Hippocampal formation (tissue), 2 donors: Measurements from ENCODE around the gene HSPA12A.

ENCODE experiments used
- DNase-seq, 2 donors: peaks; one replicate each; lab custom pipeline; 2025; lab: John Stamatoyannopoulos, UW

HSPA12A gene

DNA sequence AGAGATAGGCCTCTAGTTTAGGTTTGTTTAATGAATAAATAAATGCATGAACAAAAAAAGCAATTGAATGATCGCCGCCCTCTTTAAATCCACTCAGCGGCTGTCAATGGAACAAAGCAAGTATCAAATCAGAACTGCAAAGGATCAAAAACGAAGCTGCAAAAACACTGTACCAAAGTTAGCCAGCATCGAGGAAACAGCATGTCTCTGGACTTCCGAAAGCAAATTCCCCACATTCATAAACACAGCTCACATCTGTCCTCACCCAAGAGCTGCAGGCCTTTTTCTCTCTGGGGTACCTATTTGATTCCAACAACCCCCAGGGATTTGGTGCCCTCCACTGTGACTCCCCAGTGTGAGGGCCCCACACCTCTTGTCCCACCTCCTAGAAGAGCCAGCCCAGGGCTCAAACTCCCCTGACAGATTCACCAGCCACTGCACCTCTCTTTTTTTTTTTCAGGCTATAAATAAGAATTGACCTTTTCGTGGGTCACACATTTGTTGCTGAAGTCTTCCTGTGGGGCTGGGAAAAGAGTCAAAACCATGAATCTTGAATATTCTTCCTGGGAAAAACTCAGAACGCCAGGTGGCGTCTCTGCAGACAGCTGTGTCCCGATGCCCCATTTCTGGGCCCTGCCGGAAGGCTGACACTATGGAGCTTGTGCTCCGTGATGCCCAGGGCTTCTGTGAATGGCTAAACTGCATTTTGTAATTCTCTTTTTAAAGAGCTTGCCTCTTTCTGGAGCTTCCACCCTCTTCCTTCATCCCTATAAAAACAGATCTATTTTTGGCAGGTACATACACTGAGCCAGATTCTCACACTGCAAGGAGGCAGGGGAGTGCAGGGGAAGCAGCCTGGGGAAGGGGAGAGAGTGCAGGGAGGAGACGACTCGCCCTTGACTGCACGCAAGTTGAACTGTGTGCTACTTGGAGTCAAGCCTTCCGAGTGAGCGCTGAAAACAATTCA lies 51.7 kb downstream of the HSPA12A start:
- DNase-seq = peak in 1 of 2 donors; percentile 36

DNA sequence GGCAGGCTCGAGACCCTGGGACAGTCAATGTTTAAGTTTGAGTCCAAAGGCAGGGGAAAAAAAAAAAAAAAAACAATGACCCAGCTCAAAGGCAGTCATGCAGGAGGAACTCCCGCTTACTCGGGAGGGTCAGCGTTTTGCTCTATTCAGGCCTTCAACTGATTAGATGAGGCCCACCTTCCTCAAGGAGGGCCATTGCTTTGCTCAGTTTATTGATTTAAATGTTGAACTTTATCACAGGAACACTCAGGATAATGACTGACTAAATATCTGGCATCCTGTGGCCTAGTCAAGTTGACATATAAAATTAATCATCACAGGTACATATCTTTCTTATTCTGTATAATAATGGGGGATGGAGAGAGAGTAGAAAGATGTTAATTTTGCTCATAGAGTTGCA lies 52.6 kb downstream of the HSPA12A start:
- DNase-seq = no peak

DNA sequence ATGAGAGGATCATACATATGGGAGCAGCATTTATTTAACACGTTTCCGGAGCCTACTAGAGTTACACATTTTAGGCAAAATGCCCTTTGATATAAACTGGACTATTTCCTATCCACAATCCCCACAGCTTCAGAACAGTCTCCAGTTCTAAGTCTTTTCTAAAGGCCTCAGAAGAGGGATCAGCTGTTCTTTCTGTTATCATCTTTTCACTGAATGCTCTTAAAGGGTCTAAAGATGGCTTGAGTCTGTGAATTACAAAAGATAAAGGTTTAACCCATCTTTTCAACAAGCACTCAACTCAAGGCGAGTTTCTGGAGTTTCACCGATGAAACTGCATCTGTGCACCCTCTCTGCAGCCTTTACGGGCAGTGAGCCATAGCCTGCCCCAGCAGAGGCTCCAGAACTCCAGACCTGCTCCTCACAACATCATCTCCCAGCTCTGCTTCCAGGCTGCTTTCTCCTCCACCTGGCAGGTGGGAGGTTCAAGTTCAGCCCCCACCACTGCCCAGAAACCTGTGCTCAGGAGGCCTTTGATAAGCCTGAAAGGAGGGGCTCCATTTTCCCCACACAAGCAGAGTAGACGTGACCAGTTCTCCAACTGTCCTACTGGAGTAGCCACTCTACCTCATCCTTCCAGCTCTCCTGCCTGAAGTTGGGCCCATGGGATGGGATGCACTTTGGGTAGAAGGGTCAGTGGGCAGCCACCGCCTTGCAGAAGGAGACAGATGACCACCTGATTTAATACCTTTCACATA lies 53.4 kb downstream of the HSPA12A start:
- no peak for DNase-seq

DNA sequence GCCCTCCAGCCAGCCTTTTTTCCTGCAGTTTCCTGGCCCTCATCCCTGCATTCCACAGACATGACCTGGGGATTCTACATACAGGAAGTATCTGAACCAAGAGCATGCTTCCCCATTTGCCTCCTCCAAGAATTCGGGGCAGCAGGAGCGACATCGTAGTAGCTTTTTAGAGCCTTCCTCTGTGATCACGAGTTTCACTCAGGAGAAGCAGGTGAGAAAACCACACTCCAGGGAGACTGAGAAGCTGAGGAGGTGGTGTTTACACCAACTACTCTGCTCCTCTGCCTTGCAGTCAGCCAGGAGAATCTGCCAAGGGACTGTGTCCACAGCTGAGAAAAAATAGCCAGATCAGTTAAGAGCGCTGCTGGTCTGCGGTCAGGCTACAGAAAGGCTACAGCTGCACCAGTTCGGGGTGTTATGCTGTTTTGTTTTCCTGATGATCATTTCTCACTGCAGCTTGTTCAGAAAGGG lies 54.1 kb downstream of the HSPA12A start:
- no peak for DNase-seq

DNA sequence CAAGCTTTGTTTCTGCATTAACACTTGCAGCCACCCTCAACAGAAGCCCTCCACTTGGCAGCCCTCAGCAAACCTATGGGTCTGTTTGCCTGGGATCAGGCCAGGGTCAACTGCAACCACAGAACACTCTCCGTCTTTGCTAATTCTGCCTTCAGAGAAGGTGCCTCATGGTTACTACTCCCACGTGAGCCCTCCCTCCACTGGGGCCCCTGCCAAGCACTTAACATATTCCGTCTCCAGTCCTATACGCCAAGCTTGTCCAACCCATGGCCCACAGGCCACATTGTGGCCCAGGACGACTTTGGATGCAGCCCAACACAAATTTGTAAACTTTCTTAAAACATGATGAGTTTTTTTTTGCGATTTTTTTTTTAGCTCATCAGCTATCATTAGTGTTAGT lies 54.7 kb downstream of the HSPA12A start:
- DNase-seq = no peak

DNA sequence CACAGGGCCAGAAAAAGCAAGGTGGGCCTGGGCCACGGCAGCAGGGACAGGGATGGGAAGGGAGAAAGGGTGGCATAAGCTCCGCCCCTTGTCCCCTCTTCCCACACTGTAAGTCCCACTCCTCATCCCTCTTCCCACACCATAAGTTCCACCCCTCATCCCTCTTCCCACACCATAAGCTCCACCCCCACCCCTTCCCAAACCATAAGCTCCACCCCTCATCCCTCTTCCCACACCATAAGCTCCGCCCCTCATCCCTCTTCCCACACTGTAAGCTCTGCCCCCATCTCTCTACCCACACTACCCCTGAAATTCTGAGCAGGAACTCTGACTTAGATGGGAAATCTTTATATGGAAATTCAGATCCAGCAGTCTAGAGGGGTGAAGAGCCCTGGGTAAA lies 55.7 kb downstream of the HSPA12A start:
- DNase-seq = no peak

DNA sequence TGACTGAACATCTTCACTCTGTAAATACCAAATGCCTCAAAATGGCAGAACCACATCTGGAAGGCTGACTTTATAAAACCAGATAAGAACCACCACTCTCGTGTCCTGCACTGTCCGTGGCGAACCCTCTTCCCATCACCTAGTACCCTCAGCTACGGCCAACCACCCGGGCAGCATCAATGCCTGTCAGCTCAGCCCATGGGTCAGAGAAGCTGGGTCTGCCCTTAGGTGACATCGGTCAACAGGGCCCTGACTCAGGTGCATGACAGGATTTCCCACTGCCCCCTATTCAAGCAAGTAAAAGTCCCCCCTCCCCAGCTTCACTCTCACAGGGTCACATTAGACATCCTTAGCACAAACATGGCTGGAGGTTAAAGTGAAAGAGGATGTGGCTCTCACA lies 56.6 kb downstream of the HSPA12A start:
- DNase-seq = no peak

DNA sequence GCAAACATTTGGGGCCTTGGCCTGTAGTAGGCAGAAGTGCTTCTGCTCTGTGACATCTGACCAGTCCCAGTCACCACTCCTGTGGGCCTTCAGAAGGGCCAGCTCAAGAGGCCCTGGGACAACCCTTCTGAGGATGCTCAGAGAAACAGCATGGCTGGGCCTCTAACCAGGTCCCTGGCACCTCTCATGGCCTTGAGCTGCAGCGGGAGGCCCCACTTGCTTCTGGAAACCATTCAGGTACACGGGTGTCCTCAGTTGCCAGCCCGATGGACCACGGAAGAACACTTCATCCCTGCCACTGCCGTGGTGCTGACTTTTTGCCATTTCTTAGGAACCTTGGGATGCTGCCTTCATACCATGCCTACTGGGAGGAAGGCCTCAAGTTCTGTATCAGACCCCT lies 57.6 kb downstream of the HSPA12A start:
- DNase-seq = no peak

DNA sequence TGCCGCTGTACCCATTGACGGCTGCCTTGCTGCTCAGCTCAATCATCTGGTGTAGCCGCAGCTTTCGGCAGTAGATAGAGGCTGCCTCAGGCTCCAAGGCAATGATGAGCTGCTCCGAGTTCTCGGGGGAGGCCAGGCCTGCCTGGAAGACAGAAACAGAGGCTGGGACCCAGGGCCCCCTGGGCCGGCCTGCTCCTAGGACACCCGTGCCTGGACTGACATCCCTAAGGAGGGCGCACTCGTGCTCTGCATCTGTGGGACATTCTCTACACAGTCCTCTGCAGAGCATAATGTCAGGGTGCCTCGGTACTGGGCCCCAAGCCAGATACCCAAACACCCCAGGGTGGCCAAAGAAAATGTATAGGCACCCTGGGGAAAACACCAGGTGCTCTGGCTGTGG lies 58.5 kb downstream of the HSPA12A start:
- DNase-seq = no peak

DNA sequence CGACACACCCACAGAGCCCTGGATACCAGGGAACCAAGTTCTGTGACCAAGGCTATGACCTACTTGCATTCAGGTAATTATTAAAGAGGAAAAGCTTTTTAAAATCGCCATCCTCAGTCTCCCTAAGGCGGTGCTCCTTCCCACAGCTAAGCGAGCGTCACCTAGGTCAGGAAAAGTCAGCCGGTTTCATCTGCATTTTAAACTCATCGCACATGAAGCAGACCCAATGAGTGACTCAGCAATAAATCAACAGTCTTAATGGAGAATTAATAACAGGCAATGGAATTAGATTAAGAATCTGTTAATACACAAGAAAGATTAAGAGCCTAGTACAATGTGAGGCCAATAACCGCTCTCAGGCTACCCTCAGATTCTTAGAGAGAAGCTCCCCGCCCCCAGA lies 59.2 kb downstream of the HSPA12A start:
- DNase-seq = no peak

DNA sequence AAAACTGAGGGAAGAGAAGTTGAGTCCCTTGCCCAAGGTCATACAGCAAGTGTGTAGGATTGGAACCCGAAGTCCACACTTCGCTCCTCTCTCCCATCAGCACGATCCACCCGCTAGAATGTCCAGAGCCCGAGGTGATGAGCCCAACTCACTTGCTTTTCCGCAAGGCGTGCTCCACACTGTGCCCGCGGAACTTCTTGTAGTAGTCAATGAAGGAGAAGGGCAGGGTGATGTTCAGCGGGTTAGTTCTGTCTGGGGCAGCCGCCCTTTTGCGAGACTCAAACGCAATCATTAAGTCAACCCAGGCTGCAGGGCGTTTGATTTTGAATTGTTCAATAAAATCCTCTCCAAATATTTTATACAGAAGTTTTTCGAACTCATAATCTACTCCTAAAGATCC lies 63.0 kb downstream of the HSPA12A start:
- no peak for DNase-seq

DNA sequence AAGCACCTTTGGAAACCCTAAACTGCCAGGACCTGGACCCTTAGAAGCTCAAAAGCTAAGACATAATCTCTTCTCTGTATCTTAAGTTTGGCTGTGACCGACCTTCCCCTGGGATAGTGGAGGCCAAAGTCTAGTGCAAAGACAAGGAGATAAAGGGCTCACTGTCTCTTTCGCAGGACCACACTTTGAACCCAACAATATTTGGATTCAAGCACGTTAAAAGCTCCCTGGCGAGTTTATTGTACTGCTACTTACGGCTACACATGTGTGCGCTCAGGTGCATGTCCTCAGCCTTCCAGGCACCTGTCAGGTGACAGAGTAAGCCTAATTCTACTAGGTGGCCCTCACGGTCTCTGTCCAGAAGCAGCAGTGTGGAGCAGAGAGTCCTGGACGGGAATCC lies 65.7 kb downstream of the HSPA12A start:
- DNase-seq = no peak

DNA sequence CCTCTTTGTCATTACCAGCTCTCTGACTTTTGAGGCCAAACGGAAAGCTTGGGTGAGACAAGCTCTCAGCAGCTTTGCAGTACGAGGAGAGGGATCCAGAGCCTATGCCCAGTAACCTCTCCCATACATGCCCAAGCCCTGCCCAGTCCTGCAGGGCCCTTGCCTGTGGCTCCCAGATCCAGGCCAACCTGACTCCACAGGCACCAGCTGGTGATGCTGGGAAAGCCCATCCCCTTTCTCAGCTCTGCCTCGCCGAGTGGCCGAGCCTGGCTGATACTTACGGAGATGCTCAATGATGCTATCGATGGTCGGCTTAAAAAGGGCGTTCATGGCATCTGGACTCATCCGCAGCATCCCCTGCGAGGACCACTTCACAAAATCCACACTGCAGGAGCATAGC lies 66.2 kb downstream of the HSPA12A start:
- DNase-seq = no peak

DNA sequence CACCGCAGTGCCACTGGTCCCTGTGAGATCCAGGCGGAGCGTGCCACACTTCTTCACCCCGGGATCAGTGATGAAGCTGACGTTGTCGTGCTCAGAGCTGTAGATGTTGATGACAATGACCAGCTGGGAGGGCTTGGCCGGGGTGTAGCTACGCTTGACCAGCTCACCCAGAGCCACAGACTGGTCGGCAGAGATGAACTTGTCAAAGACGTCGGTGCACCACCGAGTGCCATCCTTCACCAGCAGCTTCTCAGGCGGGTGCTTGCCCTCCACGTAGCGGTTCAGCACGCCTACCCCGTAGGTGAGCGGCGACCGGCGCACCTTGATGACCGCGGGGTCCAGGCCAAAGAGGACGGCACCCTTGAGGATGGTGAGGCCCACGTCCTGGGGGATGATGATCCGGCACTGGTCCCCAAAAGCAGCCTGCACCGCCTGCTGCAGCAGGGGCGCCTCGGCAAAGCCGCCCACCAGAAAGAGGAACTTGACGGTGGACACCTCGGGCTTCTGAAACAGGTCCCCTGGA lies 67.4 kb downstream of the HSPA12A start:
- no peak for DNase-seq

DNA sequence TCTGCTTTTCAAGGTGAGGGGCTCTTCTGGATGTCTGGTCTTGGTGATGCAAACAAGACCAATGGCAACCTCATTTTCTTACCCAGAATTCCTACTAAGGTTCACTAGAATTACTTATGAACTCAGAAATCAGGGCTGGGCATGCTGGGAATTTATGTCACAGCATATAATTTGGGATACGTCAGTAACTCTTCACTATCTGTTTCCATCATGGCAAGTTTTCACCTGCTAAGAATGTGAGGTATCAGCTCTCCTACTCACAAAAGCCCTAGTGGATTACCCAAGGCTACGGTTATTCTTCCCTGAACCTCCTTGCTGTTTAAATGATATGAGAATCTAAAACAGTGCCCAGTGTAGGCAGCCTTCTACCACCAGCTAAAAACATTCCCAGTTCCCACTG lies 68.5 kb downstream of the HSPA12A start:
- DNase-seq = no peak

DNA sequence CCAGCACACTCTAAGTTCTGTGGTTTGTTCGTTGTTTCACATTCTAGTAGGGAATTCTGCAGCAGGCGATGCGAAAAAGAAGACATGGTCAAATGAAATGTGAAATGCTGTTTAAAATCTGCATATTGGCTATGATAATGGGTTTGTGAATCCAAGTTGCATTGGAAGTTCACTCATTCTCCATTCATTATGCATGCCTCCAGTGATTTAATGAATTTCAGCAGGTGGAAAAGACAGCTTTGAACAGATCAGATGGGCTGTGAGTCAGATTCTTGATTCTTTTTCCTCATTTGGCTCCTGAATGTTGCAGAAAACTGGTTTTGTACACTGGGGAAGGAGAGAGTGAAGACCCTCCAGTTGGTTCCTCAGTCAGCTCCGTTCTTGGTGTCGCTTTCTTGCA lies 69.5 kb downstream of the HSPA12A start:
- no peak for DNase-seq

DNA sequence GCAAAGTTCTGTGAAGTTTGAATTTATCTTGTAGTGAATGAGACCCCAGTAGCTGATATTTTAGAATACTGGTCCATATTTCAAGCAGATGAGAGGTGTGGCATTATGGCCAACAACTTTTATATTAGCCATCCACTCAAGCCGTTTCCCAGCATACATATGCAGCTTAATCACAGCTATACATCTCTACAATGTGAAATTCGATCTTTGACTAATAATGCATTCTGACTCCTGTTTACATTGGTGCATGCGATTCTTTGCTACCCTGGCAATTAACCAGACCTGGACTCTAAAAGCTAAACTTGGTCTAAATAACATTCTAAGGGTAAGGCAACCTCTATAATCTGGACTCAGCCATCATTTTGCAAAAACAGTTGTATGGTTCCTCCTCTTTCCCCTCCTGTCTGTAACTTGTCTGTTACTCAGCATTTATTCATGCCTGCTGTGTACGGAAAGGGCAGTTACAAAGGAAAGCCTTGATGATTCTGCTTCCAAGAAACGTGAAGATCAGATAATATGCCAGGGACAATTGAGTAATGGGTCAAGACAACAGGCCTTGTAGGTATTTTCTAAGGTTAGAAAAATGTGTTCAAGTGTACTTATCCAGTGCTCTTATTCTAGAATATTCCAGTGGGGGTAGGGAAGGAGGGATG lies 71.0 kb downstream of the HSPA12A start:
- no peak for DNase-seq

DNA sequence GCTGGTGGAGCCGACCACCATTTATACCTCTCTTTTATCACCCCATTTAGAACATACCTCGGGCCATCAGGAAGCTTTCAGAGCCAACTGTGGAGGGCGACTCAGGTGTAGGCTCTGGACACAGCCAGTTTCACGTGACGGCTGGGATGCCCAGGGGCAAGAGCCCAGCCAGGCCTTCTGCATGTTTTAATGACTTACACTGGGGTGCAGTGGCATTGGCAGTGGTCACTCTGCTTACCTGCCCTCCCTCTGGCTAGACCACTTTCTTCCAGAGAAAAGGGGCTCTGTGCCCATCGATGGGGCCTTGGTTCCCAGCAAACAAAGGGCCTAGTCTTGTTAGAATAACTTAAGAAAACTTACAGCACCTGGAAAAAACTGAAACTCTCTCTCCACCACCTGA lies 71.7 kb downstream of the HSPA12A start:
- DNase-seq = no peak

DNA sequence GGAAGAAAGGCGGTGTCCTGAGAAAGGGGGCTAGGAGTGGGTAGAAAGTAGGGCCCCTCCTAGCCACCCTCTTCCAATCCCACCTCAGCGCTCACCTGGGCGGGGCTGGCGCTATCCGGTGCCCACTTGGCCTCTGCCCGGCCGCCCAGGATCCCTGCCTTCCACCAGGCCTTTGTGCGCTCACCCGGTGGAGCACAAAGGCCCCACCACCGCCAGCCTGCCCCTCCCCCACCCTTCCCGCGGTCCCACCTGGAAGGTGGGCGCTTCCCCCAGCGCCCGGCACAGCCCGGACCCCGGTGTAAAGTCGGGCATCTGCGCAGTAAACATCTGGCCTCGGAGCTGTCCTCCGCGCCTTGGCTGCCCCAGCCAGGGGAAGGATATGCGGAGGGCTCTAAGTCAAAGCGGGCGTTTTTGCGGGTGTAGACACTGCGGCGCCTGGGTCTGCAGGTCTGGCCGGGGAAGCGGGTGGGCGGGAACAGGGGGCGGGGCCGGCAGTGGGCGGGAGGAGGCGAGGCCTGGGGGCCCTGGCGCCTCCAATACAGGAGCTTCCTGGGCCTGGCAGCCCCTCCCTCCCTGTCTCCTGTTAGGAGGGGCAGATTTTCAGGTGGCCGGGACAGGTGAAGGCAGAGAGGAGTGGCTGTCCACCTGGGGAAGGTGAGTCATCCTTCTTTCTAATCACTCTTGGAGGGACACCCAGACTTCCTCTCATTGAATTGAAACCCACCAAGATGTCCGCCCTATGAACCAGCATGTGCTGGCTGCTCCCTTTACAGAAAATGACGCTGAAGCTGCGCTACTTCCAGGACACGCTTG lies 72.3 kb downstream of the HSPA12A start:
- no peak for DNase-seq

DNA sequence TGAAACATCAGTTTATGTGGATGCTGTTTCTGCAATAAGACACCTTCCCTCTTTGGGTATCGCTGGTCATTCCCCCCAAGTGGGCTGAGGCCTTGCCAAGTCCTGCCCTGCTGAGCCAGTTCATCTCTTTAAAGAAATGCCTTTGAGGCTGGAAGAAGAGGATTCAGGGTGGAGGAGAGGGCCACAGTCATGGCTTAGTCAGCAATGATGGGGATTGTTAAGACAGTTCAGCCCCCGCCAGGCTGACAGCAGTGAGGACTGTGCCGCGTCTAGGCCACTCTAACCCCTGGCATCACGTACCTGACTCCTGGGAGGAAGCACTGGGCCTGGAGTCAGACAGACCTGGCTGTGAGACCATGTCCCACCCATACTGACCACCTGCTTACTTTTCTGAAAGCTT lies 73.3 kb downstream of the HSPA12A start:
- DNase-seq = no peak

DNA sequence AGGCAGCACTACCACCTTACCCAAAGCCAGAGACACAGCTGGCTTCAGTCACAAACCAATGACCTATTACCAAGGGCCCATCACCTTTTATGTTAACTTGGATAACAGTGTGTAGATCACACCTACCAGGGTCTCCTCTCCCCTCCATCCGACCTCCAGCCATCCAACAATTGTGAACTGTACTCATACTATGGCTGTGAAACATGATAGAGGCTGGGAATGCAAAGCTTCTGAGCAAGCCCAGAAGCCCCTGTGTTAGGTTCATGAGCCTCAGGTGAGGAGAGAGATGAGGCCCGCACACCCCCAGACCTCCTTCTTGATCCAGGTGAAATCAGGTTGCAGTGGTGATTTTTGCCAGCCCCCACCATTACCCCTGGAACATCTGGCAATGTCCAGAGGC lies 73.9 kb downstream of the HSPA12A start:
- DNase-seq = no peak
